Liver (tissue), 9 donors: ENCODE results near the gene MARCHF9. TPM values are rescaled to one million over a fixed set of nuclear protein-coding genes. Genes with fewer than 3 reads are reported as not detected.

Source experiments
- DNase-seq: peaks from one replicate; pipeline ENCODE4 v3.0.0-alpha.2; 2017; ENCODE audit warnings: low spot score
- H3K27ac ChIP-seq, 2 donors: one replicate each; pipeline ENCODE4 v1.7.0; 2013; ENCODE audit warnings: inconsistent platforms in 2 of 2, low read length in 2 of 2, control low read depth in 1 of 2, low read depth in 1 of 2, mild to moderate bottlenecking in 1 of 2
- H3K27me3 ChIP-seq, 4 donors: one replicate each; pipeline versions ENCODE4 v1.6.1 to v1.7.0; 2013; ENCODE audit warnings: low read length in 3 of 4, inconsistent platforms in 1 of 4, mild to moderate bottlenecking in 1 of 4, moderate library complexity in 1 of 4; ENCODE audit not compliant: control insufficient read depth in 4 of 4, insufficient read depth in 4 of 4
- H3K36me3 ChIP-seq, 4 donors: one replicate each; pipeline versions ENCODE4 v1.6.1 to v1.7.0; 2013; ENCODE audit warnings: low read length in 3 of 4, mild to moderate bottlenecking in 3 of 4, low read depth in 1 of 4, moderate library complexity in 1 of 4; ENCODE audit not compliant: control insufficient read depth in 4 of 4, insufficient read depth in 3 of 4
- H3K4me1 ChIP-seq, 4 donors: one replicate each; pipeline versions ENCODE4 v1.6.1 to v1.7.0; 2013; ENCODE audit warnings: low read length in 3 of 4, mild to moderate bottlenecking in 3 of 4, moderate library complexity in 1 of 4; ENCODE audit not compliant: control insufficient read depth in 4 of 4, insufficient read depth in 4 of 4
- H3K4me3 ChIP-seq, 3 donors: one replicate each; pipeline versions ENCODE4 v1.6.1 to v1.7.0; 2013; ENCODE audit warnings: low read length in 3 of 3, control low read depth in 1 of 3, low read depth in 1 of 3, mild to moderate bottlenecking in 1 of 3
- H3K9ac ChIP-seq, 2 donors: one replicate each; pipeline ENCODE4 v1.7.0; 2013; ENCODE audit warnings: low read length in 2 of 2, mild to moderate bottlenecking in 2 of 2, moderate library complexity in 2 of 2, control low read depth in 1 of 2, low read depth in 1 of 2
- H3K9me3 ChIP-seq, 4 donors: one replicate each; pipeline versions ENCODE4 v1.6.1 to v1.7.0; 2013; ENCODE audit warnings: low read length in 3 of 4; ENCODE audit not compliant: control insufficient read depth in 4 of 4
- EGR1 ChIP-seq, 2 donors: IDR thresholded peaks; 2 replicates each; pipeline ENCODE4 v1.6.1; 2016 to 2018; ENCODE audit warnings: antibody characterized with exemption in 2 of 2, low read depth in 2 of 2
- FOXA1 ChIP-seq: IDR thresholded peaks from 2 replicates; pipeline ENCODE4 v1.6.1; 2016; ENCODE audit warnings: antibody characterized with exemption
- FOXA2 ChIP-seq: IDR thresholded peaks from 2 replicates; pipeline ENCODE4 v1.6.1; 2016; ENCODE audit warnings: antibody characterized with exemption
- GABPA ChIP-seq, 2 donors: IDR thresholded peaks in 1 of 2; conservative IDR thresholded peaks in 1 of 2; 2 replicates each; pipeline ENCODE4 v1.6.1; 2016; ENCODE audit warnings: antibody characterized with exemption in 2 of 2, mild to moderate bottlenecking in 1 of 2, moderate library complexity in 1 of 2
- HNF4A ChIP-seq, 2 donors: conservative IDR thresholded peaks; 2 replicates each; pipeline ENCODE4 v1.6.1; 2016; ENCODE audit warnings: antibody characterized with exemption in 2 of 2, mild to moderate bottlenecking in 2 of 2
- HNF4G ChIP-seq: IDR thresholded peaks from 2 replicates; pipeline ENCODE4 v1.6.1; 2016; ENCODE audit warnings: antibody characterized with exemption
- JUND ChIP-seq, 2 donors: IDR thresholded peaks; 2 replicates each; pipeline ENCODE4 v1.6.1; 2016; ENCODE audit warnings: antibody characterized with exemption in 2 of 2
- NR2F2 ChIP-seq: IDR thresholded peaks from 2 replicates; pipeline ENCODE4 v1.6.1; 2016; ENCODE audit warnings: antibody characterized with exemption
- RAD21 ChIP-seq, 2 donors: IDR thresholded peaks; 2 replicates each; pipeline ENCODE4 v1.6.1; 2016; ENCODE audit warnings: antibody characterized with exemption in 2 of 2, mild to moderate bottlenecking in 2 of 2
- RXRA ChIP-seq, 2 donors: IDR thresholded peaks; 2 replicates each; pipeline ENCODE4 v1.6.1; 2017 to 2018; ENCODE audit warnings: antibody characterized with exemption in 2 of 2, mild to moderate bottlenecking in 1 of 2
- SP1 ChIP-seq: IDR thresholded peaks from 2 replicates; pipeline ENCODE4 v1.6.1; 2018; ENCODE audit warnings: antibody characterized with exemption, mild to moderate bottlenecking
- TAF1 ChIP-seq: conservative IDR thresholded peaks from 2 replicates; pipeline ENCODE4 v1.6.1; 2016; ENCODE audit warnings: antibody characterized with exemption, mild to moderate bottlenecking
- YY1 ChIP-seq: IDR thresholded peaks from 2 replicates; pipeline ENCODE4 v1.6.1; 2016; ENCODE audit warnings: antibody characterized with exemption, mild to moderate bottlenecking
- WGBS: extraction: QIAGEN DNeasy Blood & Tissue Kit; methylation state at CpG from one replicate; pipeline ENCODE4 v1.1.7; 2013; 5-methylcytosine and 5-hydroxymethylcytosine counted together
- polyA plus RNA-seq, 2 donors: library from polyadenylated mRNA; stranded (reverse) in 1 of 2; unstranded in 1 of 2; fragments of 200-250 nt in 1 of 2; fragments of >200 nt in 1 of 2; fragmentation: Nextera tagmentation in 1 of 2; extraction: Ambion mirVana in 1 of 2; gene quantifications; one replicate each; pipeline versions ENCODE4 v1.2.1 to v1.2.3, GENCODE V29; 2013 to 2015
- total RNA-seq, 2 donors: library from RNA; depleted of rRNA; stranded (reverse); fragments of >200 nt; gene quantifications; one replicate each; pipeline ENCODE4 v1.2.3, GENCODE V29; 2014
- TF ChIP-seq, protein P1 (sequence below): fragments of 150-350 bp; IDR thresholded peaks from 2 replicates; pipeline ENCODE4 v1.5.1; 2017; ENCODE audit warnings: improper control_type of control experiment, low read depth, low read length; ENCODE audit not compliant: missing input control
- TF ChIP-seq, protein P2 (sequence below): IDR thresholded peaks from 2 replicates; pipeline ENCODE4 v1.6.1; 2016; ENCODE audit warnings: antibody characterized with exemption
- TF ChIP-seq, protein P3 (sequence below): IDR thresholded peaks from 2 replicates; pipeline ENCODE4 v1.6.1; 2016; ENCODE audit warnings: antibody characterized with exemption, mild to moderate bottlenecking
- TF ChIP-seq, protein P4 (sequence below): IDR thresholded peaks from 2 replicates; pipeline ENCODE4 v1.6.1; 2016; ENCODE audit warnings: antibody characterized with exemption
- TF ChIP-seq, protein P5 (sequence below): IDR thresholded peaks from 2 replicates; pipeline ENCODE4 v1.6.1; 2016; ENCODE audit warnings: antibody characterized with exemption
- donor health status: healthy.
- donor health status: healthy.
- donor health status: healthy.
- donor health status: healthy.
- donor health status: healthy.

Gene MARCHF9
- total and polyA plus RNA-seq, 4 donors = 1.1 to 3.0 (median 2.2) TPM

DNA sequence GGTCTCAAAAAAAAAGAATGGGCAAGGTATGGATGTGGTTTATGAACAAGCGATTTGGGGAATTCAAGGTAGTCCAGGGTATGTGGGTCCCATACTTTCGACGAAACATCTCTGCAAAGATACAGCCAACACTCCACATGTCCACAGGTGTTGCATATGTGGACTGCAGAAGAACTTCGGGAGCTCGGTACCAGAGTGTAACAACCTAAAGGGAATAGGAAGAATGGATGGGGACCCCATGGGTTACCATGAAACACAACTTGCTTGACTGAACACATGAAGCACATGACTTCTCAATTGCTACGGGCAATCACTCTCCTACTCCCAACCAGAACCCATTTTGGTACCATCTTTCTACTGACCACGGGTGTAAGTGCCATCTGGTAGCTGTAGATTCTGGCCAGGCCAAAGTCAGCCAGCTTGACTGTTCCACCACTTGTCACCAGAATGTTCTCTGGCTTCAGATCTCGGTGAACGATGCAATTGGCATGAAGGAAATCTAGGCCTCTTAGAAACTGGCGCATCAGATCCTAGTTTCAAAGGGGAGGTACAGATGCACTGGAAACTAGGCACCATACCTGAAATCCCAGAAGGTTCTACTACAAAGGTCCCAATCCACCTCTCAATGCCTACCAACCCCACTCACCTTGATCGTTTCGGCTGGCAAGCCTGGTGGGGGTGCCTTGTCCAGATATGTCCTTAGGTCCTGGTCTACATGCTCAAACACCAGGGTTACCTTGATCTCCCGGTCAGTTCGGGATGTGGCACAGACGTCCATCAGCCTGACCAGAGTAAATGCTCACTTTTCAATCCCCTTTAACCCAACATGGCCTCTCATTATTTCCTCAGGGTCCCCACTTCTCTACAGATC, 4.1 kb upstream of the MARCHF9 start:
- H3K4me3 ChIP-seq = peak overlapping the region in 2 of 3 donors; percentile 85
- peak overlapping the region in 1 of 2 donors; percentile 83 for H3K9ac ChIP-seq
- H3K4me1 ChIP-seq = peaks cover 6 to 28% (median 19%) of the 10 kb centered on the region in 4 donors
- DNase-seq = no peak
- H3K36me3 ChIP-seq = peaks cover 4 to 22% (median 15%) of the 10 kb centered on the region in 4 donors
- no peaks in the 10 kb centered on the region for H3K9me3 ChIP-seq
- peak overlapping the region in 1 of 2 donors; percentile 83 for H3K27ac ChIP-seq
- no peaks in the 10 kb centered on the region for H3K27me3 ChIP-seq
- TF ChIP-seq RXRA (IDR thresholded peaks at IDR 0.05) = no peak
- TF ChIP-seq, protein P1, sequence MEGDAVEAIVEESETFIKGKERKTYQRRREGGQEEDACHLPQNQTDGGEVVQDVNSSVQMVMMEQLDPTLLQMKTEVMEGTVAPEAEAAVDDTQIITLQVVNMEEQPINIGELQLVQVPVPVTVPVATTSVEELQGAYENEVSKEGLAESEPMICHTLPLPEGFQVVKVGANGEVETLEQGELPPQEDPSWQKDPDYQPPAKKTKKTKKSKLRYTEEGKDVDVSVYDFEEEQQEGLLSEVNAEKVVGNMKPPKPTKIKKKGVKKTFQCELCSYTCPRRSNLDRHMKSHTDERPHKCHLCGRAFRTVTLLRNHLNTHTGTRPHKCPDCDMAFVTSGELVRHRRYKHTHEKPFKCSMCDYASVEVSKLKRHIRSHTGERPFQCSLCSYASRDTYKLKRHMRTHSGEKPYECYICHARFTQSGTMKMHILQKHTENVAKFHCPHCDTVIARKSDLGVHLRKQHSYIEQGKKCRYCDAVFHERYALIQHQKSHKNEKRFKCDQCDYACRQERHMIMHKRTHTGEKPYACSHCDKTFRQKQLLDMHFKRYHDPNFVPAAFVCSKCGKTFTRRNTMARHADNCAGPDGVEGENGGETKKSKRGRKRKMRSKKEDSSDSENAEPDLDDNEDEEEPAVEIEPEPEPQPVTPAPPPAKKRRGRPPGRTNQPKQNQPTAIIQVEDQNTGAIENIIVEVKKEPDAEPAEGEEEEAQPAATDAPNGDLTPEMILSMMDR = no peak
- TF ChIP-seq, protein P2, sequence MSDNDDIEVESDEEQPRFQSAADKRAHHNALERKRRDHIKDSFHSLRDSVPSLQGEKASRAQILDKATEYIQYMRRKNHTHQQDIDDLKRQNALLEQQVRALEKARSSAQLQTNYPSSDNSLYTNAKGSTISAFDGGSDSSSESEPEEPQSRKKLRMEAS = no peak
- TF ChIP-seq SP1 = no peak
- TF ChIP-seq YY1 = no peak
- TF ChIP-seq RAD21 (IDR thresholded peaks at IDR 0.05) = no peak
- no peak for TF ChIP-seq HNF4G
- TF ChIP-seq, protein P3, sequence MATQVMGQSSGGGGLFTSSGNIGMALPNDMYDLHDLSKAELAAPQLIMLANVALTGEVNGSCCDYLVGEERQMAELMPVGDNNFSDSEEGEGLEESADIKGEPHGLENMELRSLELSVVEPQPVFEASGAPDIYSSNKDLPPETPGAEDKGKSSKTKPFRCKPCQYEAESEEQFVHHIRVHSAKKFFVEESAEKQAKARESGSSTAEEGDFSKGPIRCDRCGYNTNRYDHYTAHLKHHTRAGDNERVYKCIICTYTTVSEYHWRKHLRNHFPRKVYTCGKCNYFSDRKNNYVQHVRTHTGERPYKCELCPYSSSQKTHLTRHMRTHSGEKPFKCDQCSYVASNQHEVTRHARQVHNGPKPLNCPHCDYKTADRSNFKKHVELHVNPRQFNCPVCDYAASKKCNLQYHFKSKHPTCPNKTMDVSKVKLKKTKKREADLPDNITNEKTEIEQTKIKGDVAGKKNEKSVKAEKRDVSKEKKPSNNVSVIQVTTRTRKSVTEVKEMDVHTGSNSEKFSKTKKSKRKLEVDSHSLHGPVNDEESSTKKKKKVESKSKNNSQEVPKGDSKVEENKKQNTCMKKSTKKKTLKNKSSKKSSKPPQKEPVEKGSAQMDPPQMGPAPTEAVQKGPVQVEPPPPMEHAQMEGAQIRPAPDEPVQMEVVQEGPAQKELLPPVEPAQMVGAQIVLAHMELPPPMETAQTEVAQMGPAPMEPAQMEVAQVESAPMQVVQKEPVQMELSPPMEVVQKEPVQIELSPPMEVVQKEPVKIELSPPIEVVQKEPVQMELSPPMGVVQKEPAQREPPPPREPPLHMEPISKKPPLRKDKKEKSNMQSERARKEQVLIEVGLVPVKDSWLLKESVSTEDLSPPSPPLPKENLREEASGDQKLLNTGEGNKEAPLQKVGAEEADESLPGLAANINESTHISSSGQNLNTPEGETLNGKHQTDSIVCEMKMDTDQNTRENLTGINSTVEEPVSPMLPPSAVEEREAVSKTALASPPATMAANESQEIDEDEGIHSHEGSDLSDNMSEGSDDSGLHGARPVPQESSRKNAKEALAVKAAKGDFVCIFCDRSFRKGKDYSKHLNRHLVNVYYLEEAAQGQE = no peak
- TF ChIP-seq JUND (IDR thresholded peaks at IDR 0.05) = no peak
- TF ChIP-seq EGR1 (IDR thresholded peaks at IDR 0.05; ENCODE audit: low read depth in 2 of 2) = no peak
- TF ChIP-seq TAF1 = no peak
- no peak for TF ChIP-seq NR2F2
- no peak for TF ChIP-seq FOXA2
- TF ChIP-seq, protein P4, sequence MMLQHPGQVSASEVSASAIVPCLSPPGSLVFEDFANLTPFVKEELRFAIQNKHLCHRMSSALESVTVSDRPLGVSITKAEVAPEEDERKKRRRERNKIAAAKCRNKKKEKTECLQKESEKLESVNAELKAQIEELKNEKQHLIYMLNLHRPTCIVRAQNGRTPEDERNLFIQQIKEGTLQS = no peak
- TF ChIP-seq FOXA1 = no peak
- TF ChIP-seq GABPA (IDR thresholded peaks at IDR 0.05 in 1 of 2, conservative IDR thresholded peaks at IDR 0.05 in 1 of 2) = no peak
- TF ChIP-seq, protein P5, sequence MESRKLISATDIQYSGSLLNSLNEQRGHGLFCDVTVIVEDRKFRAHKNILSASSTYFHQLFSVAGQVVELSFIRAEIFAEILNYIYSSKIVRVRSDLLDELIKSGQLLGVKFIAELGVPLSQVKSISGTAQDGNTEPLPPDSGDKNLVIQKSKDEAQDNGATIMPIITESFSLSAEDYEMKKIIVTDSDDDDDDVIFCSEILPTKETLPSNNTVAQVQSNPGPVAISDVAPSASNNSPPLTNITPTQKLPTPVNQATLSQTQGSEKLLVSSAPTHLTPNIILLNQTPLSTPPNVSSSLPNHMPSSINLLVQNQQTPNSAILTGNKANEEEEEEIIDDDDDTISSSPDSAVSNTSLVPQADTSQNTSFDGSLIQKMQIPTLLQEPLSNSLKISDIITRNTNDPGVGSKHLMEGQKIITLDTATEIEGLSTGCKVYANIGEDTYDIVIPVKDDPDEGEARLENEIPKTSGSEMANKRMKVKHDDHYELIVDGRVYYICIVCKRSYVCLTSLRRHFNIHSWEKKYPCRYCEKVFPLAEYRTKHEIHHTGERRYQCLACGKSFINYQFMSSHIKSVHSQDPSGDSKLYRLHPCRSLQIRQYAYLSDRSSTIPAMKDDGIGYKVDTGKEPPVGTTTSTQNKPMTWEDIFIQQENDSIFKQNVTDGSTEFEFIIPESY = no peak
- TF ChIP-seq HNF4A (conservative IDR thresholded peaks at IDR 0.05) = no peak
- WGBS = 93% methylated on average over 15 of the region's 15 CpGs
